GM12801 (cell line): Measurements from ENCODE around the gene TCF7L1.

ENCODE experiments used
- TF ChIP-seq, protein P1 (sequence below): IDR thresholded peaks from one replicate; pipeline ENCODE4 v1.5.1; 2011; ENCODE audit warnings: control low read depth; ENCODE audit not compliant: insufficient read length; ENCODE audit errors: extremely low read depth

The TCF7L1 gene

GRCh38 chr2:85259101-85259590 lies 126.0 kb downstream of the TCF7L1 start:
- TF ChIP-seq, protein P1, sequence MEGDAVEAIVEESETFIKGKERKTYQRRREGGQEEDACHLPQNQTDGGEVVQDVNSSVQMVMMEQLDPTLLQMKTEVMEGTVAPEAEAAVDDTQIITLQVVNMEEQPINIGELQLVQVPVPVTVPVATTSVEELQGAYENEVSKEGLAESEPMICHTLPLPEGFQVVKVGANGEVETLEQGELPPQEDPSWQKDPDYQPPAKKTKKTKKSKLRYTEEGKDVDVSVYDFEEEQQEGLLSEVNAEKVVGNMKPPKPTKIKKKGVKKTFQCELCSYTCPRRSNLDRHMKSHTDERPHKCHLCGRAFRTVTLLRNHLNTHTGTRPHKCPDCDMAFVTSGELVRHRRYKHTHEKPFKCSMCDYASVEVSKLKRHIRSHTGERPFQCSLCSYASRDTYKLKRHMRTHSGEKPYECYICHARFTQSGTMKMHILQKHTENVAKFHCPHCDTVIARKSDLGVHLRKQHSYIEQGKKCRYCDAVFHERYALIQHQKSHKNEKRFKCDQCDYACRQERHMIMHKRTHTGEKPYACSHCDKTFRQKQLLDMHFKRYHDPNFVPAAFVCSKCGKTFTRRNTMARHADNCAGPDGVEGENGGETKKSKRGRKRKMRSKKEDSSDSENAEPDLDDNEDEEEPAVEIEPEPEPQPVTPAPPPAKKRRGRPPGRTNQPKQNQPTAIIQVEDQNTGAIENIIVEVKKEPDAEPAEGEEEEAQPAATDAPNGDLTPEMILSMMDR = no peak

GRCh38 chr2:85259879-85260278 lies 126.7 kb downstream of the TCF7L1 start:
- TF ChIP-seq, protein P1 = no peak

- TF ChIP-seq, protein P1 = no peak
These were observed 130.4 kb downstream of the TCF7L1 start for GRCh38 chr2:85263591-85263990.

DNA sequence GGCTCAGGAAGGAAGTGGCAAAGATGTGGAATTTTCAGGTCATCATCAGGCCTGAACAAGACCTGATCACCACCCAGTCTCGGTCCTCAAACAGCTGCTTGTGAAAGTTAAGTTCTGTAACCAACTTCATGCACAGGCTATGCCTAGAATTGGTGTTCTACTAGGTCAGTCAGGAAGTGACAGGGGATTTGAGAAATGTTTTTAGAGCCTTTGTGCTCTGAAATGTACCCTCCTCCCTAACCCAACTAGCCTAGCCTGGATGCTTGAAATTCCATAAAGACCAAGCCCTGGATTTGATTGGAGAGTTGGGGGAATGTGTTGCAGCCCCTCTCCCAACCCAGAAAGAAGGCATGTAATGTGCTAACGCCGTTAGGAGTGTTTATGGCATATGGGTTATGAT lies 131.3 kb downstream of the TCF7L1 start:
- TF ChIP-seq, protein P1 = no peak

GRCh38 chr2:85265304-85265703 lies 132.1 kb downstream of the TCF7L1 start:
- TF ChIP-seq, protein P1 = no peak

- TF ChIP-seq, protein P1 = no peak
These were observed 133.2 kb downstream of the TCF7L1 start for GRCh38 chr2:85266146-85267041.

DNA sequence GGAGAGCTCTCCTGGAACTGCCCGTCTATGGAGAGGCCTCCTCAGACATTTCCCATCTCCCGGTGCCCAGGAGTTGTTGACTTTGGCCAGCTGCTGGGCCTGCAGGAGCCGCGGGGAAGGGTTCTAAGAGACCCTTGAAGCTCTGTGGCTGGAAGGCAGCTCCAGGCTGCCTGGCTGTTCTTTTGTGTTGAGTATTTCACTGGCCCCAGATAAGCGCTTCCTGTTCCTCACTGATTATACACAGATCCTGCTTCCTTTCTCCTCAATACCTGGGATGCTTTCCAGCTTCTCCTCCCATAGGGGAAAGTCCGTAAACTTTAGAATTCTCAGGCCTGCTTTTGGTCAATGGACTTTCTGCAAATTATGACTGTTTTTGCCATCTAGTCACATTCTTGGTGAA lies 136.8 kb downstream of the TCF7L1 start:
- TF ChIP-seq, protein P1 = no peak
